Measurements from ENCODE around the gene ACTA2.

Gene ACTA2

GRCh38 chr10:88889559-88890337, 62.8 kb downstream of the ACTA2 start:
- no peak for DNase-seq

GRCh38 chr10:88888810-88889445, 63.6 kb downstream of the ACTA2 start:
- DNase-seq = no peak

GRCh38 chr10:88886557-88886956, 66.0 kb downstream of the ACTA2 start:
- DNase-seq = no peak

Measured in hematopoietic multipotent progenitor cell treated with erythropoietin and hydrocortisone succinate and interleukin-3 and kit ligand, for 8 days (in vitro differentiated cells).